Measurements from ENCODE around the gene ARHGEF12.

ARHGEF12 gene

GRCh38 chr11:120532082-120532831, 196.0 kb downstream of the ARHGEF12 start:
- CTCF ChIA-PET: no interaction called here
- POLR2A ChIA-PET: no interaction called here
- TF ChIP-seq ARNT (IDR thresholded peaks at IDR 0.05): no peak
- TF ChIP-seq ZNF384 (IDR thresholded peaks at IDR 0.05): no peak
- no peak for TF ChIP-seq FOXM1 (IDR thresholded peaks at IDR 0.05; ENCODE audit: borderline replicate concordance)
- no peak for TF ChIP-seq FOXK2 (IDR thresholded peaks at IDR 0.05)
- no peak for TF ChIP-seq SUZ12 (IDR thresholded peaks at IDR 0.05)
- no peak for TF ChIP-seq CTBP1 (IDR thresholded peaks at IDR 0.05; ENCODE audit: borderline replicate concordance)
- TF ChIP-seq FOXA1 (IDR thresholded peaks at IDR 0.05): no peak
- no peak for TF ChIP-seq LEF1 (IDR thresholded peaks at IDR 0.05; ENCODE audit: borderline replicate concordance)
- TF ChIP-seq ELF4 (IDR thresholded peaks at IDR 0.05): no peak
- TF ChIP-seq NFRKB (IDR thresholded peaks at IDR 0.05): no peak
- no peak for TF ChIP-seq HDGF (IDR thresholded peaks at IDR 0.05; ENCODE audit: borderline replicate concordance)
- TF ChIP-seq SP1 (IDR thresholded peaks at IDR 0.05): no peak
- no peak for TF ChIP-seq L3MBTL2 (conservative IDR thresholded peaks at IDR 0.05)
- no peak for TF ChIP-seq PKNOX1 (IDR thresholded peaks at IDR 0.05)
- DNase-seq (ENCODE audit: extremely low spot score): no peak

DNA sequence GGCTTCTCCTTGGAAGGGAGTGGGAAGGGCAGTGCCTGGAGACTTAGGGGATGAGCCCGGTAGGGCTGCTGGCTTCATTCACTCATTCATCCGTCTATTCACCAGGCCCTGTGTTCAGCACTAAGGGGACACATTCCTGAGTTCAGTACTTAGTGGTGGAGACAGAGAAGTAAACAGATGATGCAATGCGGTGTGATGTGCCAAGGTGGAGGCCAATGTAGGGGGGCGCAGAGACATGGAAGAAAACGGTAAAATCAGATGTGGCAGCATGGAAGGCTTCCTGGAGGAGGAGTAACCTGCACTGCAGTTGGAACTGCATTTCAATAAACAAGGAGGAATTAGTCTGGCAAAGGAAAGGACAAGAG, 196.6 kb downstream of the ARHGEF12 start:
- CTCF ChIA-PET: interaction anchor here (1.0 kb wide), 1 partner anchor 12 kb away, joined by 3 read pairs; no protein-coding TSS in a partner anchor
- no peak for DNase-seq (ENCODE audit: extremely low spot score)
- TF ChIP-seq TARDBP (IDR thresholded peaks at IDR 0.05) (no peak), PKNOX1 (IDR thresholded peaks at IDR 0.05) (no peak), ARNT (IDR thresholded peaks at IDR 0.05) (no peak), L3MBTL2 (conservative IDR thresholded peaks at IDR 0.05) (no peak), CTBP1 (IDR thresholded peaks at IDR 0.05; ENCODE audit: borderline replicate concordance) (no peak), FOXA1 (IDR thresholded peaks at IDR 0.05) (no peak), NFRKB (IDR thresholded peaks at IDR 0.05) (no peak), SUZ12 (IDR thresholded peaks at IDR 0.05) (no peak), ELF4 (IDR thresholded peaks at IDR 0.05) (no peak), ZNF384 (IDR thresholded peaks at IDR 0.05) (no peak)
- POLR2A ChIA-PET: no interaction called here

- ChIA-PET POLR2A (no interaction called here), CTCF (no interaction called here)
- TF ChIP-seq LEF1 (IDR thresholded peaks at IDR 0.05; ENCODE audit: borderline replicate concordance): no peak
- no peak for TF ChIP-seq HDGF (IDR thresholded peaks at IDR 0.05; ENCODE audit: borderline replicate concordance)
- no peak for TF ChIP-seq CTBP1 (IDR thresholded peaks at IDR 0.05; ENCODE audit: borderline replicate concordance)
- TF ChIP-seq SUZ12 (IDR thresholded peaks at IDR 0.05): no peak
- no peak for TF ChIP-seq ARNT (IDR thresholded peaks at IDR 0.05)
- no peak for TF ChIP-seq SP1 (IDR thresholded peaks at IDR 0.05)
- no peak for TF ChIP-seq ELF4 (IDR thresholded peaks at IDR 0.05)
- DNase-seq (ENCODE audit: extremely low spot score): no peak
Measured at GRCh38 chr11:120536091-120536796, 200.0 kb downstream of the ARHGEF12 start.

DNA sequence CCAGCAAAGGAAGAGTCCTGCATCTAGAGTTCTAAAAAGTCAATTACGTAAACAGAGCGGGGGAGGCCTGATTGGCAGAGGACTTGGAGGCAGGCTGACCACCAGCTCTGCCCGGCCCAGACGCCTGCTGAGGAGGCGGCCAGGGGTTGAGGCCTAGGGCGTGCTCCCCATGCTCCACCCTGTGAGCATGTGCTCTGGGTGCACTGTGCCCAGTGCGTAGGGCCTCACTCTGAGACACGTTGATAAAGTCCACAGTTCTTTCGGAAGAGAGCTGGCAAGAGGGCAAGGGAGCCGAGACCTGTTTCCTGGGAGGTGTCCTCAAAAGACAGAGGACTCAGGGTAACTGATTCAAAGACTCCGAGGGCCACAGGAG, 200.6 kb downstream of the ARHGEF12 start:
- no peak for DNase-seq (ENCODE audit: extremely low spot score)
- TF ChIP-seq FOXM1 (IDR thresholded peaks at IDR 0.05; ENCODE audit: borderline replicate concordance) (no peak), PKNOX1 (IDR thresholded peaks at IDR 0.05) (no peak), ELF4 (IDR thresholded peaks at IDR 0.05) (no peak), SP1 (IDR thresholded peaks at IDR 0.05) (no peak), L3MBTL2 (conservative IDR thresholded peaks at IDR 0.05) (no peak), HDGF (IDR thresholded peaks at IDR 0.05; ENCODE audit: borderline replicate concordance) (no peak), LEF1 (IDR thresholded peaks at IDR 0.05; ENCODE audit: borderline replicate concordance) (no peak), NFRKB (IDR thresholded peaks at IDR 0.05) (no peak), CTBP1 (IDR thresholded peaks at IDR 0.05; ENCODE audit: borderline replicate concordance) (no peak), TARDBP (IDR thresholded peaks at IDR 0.05) (no peak), SUZ12 (IDR thresholded peaks at IDR 0.05) (no peak), ARNT (IDR thresholded peaks at IDR 0.05) (no peak), ZNF384 (IDR thresholded peaks at IDR 0.05) (no peak), FOXA1 (IDR thresholded peaks at IDR 0.05) (no peak), FOXK2 (IDR thresholded peaks at IDR 0.05) (no peak), BHLHE40 (IDR thresholded peaks at IDR 0.05; ENCODE audit: borderline replicate concordance) (no peak)
- ChIA-PET CTCF (no interaction called here), POLR2A (no interaction called here)

DNA sequence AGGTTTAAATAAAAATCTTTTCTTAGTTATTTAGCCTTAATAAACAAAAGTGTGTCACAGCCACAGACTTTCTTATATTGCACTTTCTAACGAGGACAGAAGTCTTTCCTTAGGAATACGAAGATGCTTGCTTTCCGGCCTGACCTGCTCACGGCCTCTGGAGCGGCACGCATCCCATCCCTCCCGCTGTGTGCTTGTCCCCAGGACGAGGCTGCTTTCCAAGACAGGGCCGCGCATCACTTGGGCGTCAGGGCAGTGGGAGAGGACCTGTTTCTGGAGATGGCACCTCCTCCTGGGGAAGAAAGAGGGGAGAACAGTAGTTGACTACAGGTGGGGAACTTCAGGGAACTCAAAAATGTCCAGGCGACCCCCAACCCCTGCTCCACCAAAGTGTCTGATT, 201.8 kb downstream of the ARHGEF12 start:
- TF ChIP-seq FOXK2 (IDR thresholded peaks at IDR 0.05): no peak
- TF ChIP-seq CTBP1 (IDR thresholded peaks at IDR 0.05; ENCODE audit: borderline replicate concordance): no peak
- TF ChIP-seq L3MBTL2 (conservative IDR thresholded peaks at IDR 0.05): no peak
- no peak for TF ChIP-seq LEF1 (IDR thresholded peaks at IDR 0.05; ENCODE audit: borderline replicate concordance)
- no peak for TF ChIP-seq SUZ12 (IDR thresholded peaks at IDR 0.05)
- POLR2A ChIA-PET: no interaction called here
- CTCF ChIA-PET: no interaction called here
- DNase-seq (ENCODE audit: extremely low spot score): no peak

- POLR2A ChIA-PET: no interaction called here
- DNase-seq (ENCODE audit: extremely low spot score): no peak
- CTCF ChIA-PET: no interaction called here
- TF ChIP-seq CTBP1 (IDR thresholded peaks at IDR 0.05; ENCODE audit: borderline replicate concordance) (no peak), FOXM1 (IDR thresholded peaks at IDR 0.05; ENCODE audit: borderline replicate concordance) (no peak)
Measured at GRCh38 chr11:120538707-120539106, 202.5 kb downstream of the ARHGEF12 start.
